HG02571 (cell line): ENCODE results near the gene TMED3.

ENCODE experiments used
- ATAC-seq: cut with Tn5 transposase; IDR thresholded peaks from one replicate; pipeline ENCODE4 v1.9.1; 2021; ENCODE audit warnings: mild to moderate bottlenecking, moderate library complexity; ENCODE audit not compliant: unreplicated experiment

The TMED3 gene

DNA sequence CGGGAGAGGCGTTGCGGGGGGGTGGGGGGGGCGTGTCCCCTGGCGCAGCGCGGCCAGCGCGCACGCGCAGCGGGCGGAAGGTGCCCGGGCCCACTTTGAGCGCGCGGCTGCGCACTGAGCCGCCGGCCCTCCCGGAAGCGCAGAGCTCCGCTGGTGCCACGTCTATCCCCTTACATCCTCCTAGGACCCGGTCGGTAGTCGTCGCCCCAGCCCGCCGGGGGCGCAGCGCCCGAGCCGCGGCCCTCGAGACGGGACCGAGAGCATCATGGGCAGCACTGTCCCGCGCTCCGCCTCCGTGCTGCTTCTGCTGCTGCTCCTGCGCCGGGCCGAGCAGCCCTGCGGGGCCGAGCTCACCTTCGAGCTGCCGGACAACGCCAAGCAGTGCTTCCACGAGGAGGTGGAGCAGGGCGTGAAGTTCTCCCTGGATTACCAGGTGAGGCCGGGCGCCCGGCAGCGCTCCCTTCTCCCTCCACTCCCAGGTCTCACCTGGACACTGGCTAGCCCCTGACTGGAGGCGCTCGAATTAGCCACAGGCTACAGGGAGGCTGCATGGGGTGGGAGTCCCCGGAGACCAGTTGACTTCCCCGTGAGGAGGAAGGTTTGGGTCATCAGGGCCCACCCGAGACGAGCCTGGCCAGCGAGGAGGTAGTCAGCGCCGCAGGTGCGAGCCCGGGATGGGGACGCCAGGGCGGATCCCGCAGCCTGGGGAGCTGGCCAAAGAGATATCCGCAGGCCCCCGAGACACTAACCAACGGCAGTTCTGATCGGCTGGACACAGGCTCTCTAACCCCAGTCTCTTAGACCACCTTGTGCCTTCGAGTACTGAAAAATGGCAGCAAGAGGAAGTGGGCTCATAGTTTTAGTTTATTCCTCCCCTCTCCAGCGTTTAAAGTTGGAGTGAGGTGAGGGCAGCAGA lies at the start of gene TMED3:
Gene TMED3 (plus strand): TSS at position 128 of the 916 bp plus-strand sequence. CDS start 138 bp downstream, at position 266.
- ATAC-seq, result peak; percentile 90

DNA sequence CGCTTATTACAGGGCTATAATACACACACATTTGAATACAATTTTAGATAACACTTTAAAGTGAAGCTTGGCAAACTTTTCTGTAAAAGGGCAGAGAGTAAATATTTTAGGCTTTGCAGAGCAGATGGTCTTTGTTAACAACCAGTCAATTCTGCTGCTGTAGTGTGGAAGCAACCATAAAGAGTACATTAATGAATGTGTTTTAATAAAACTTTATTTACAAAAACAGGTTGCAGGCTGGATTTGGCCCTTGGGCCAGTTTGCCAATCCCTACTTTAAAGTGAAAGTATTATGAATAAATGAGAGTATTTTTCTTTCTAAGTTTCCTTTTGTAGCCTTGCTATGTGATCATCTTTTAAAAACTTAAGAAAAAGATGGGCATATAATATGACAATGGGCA lies 49.1 kb upstream of the TMED3 start:
- ATAC-seq, result no peak

DNA sequence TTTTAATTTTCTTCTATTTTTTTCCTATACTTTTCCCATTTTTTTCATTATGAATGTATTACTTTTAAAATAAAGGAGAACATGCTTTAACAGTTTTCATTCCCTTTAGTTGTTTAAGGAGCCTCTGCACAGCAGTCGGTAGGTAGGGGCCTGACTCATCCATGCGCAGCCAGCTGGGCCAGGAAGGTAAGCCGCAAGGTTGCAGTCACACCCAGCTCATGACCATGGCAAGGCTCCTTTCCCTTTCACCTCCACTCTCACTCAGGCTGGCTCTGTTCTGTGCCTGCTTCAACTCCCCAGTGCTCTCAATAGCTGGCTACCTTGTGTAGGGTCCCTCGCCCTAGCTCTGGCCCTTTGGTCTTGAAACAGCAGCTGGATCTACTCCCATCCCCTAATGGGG lies 45.7 kb upstream of the TMED3 start:
- no peak for ATAC-seq

DNA sequence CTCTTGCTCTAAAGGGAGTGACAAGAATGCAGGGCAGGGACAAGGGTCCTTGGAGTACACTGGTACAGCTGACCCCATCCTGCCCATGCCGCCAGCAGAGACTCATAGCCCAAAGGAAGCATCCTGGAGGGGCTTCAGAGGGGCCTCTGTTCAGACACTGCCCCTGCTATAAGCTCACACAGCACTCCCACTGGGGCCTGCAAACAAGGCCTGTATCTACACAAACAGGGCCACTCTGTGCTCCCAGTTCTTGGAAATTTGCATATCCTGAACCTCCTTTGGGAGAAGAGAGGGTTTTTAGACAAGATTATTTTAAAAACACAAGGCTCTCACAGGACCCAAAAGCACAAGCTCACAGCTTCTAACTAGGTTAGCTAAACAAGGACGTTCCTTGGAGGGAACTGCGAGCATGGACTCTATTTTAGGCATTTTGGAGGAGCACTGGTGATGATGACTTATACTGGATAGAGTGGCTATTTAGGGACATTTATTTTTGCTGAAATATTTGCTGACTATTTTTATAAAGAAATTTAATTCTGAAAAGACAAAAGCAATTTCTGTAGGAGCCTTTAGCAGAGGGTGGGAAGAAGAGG lies 44.8 kb upstream of the TMED3 start:
- no peak for ATAC-seq

DNA sequence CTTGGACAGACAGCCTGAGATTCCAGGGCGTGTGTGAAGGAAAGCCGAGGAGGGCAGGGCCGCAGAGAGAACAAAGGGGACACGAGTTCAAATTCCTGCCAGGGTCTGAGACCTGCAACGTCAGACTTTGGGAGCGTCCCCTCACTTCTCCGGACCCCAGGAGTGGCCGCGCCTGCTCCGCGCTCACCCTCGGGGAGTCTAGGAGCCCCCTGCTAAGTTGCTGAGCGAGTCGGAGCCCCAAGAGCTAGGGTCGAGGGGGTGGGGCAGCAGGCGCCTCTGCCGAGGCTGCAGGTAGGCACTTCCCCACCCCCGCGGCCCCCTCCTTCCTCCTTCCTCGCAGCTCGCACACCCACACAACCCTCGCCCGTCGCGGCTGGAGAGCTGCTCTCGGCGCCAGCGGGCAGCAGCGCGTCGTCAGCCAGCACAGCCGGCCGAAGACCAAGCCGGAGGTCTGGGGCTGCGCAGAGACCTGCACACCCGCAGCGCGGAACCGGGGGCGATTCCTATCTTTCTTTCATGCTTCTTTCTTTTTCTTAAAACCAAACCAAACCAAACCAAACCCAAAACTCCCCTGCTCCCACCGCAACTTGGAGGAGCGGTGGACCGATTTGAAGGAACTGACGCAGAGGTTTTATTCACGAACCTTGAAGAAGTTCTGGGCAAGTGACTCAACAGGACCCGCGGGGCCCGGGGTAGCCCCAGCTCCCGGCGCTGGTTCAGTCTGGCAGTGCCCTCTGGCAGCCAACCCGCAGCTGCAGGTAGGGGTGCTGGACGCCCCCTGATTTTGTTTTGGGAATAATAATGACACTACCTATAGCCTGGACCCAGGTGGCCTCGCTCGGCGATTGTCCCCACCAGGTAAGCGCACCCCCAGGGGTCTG lies 28.3 kb upstream of the TMED3 start, which contains the start of gene ANKRD34C:
Gene ANKRD34C (plus strand): TSS at position 352 of the 881 bp plus-strand sequence. CDS start 10,563 bp downstream, outside the sequence.
- no peak for ATAC-seq

DNA sequence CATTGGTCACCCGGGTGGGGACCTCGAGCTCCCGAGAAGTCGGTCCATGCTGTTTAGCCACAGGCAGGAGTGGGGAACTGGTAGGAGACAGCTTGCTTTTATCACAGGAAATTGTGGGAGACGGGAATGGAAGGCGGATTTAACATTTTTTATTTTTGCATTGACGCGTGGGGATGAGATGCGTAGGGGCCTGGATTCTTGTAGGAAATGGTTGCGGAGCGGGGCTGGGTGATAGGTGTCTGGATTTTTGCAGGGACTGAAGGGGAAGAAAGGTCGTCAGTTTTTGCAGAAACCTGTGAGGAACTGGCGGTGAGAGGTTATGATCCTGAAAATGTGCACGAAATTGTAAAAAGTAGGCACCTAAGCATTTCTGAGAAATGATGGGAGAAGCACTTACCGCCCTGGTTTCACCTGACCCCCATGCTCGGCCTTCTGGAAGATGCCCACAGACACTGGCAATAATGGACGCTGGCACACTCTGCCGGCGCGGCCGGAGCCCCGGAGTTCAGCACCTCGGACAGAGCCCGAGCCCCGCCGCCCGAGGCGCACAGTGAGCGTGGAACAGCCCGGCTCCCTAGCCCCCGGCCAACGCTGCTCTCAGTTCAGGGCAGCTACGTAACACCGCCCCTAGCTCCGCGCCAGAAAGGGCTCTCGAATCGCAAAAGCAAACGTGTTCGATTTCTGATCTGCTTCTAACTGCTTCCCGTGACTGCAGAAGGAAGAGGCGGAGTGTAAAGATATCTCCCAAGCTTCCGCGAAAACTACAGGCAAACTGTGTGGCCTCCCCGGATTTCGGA lies 27.5 kb upstream of the TMED3 start:
- ATAC-seq, result no peak

DNA sequence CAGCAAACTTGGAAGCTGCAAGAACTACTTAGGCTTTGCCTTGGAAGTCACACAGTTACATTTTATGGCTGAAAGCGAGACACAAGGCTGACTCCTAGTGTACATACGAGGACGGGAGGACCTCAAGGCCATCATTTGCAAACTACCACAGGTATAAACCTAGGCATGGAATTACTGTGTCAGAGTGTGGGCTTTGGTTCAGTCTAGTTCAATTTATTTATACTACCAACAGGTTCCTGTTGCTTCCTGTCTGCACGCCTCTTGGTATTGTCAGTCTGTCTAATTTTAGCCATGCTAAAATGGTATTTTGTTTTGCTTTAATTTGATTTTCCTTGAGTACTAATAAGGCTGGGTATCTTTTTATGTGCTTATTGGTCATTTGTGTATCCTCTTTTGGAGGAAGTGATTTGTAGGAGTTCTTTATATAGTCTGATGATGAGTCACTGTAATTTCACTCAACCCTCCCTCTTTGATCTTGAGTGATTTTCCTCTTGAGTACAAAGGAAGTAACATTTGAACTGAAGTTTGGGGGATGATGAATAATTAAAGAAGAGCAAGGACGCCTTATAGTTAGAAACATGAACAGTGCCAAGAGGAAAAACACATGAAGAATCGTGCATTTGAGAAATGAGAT lies 20.2 kb upstream of the TMED3 start:
- no peak for ATAC-seq

DNA sequence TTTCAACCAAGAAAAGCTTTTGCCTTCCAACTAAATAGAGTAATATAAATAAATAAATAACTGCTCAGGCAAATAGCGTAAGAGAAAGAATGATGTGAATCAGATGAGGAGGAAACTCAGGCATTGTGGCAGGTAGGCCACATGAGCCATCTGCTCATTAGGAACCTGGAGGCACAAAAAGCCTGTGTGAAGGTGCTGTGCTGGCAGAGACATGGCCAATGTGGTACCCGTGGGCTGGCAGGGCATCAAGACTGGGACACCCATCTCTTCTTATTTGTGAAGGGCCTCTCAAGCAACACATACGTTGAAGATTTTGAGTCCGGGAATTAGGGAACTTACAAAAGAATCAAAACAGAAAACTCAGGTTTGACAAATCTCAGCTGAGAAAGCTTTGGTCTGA lies 18.9 kb upstream of the TMED3 start:
- ATAC-seq, result no peak

DNA sequence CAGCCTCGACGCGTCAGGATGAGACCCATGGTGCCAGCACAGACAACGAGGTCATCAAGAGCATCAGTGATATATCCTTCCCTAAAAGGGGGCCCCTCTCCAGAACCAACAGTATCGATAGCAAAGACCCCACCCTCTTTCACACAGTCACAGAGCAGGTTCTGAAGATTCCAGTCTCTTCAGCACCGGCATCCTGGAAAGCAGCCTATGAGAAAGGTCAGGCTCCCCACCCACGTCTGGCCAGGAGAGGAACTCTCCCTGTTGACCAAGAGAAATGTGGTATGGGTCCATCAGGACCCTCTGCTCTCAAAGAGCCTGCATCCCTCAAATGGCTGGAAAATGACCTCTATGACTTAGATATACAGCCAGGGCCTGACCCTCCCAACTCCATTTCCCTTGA lies 16.8 kb upstream of the TMED3 start:
- no peak for ATAC-seq

DNA sequence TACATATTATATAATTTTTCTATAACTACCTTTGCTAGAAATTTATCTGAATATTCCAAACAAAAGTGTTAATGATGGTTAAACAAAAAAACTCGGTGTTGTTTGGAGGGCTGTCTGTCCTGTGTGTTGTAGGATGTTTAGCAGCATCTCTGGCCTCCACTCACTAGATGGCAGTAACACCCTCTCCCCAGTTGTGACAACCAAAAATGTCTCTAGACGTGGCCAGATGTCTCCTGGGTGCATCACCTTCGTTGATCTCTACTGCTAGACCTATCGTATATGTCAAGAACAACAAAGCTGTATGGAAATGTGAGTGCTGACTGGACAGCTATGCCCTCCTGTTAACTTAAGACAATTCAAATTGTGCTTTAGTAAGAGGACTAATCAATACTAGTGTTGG lies 14.3 kb upstream of the TMED3 start:
- ATAC-seq, result no peak

DNA sequence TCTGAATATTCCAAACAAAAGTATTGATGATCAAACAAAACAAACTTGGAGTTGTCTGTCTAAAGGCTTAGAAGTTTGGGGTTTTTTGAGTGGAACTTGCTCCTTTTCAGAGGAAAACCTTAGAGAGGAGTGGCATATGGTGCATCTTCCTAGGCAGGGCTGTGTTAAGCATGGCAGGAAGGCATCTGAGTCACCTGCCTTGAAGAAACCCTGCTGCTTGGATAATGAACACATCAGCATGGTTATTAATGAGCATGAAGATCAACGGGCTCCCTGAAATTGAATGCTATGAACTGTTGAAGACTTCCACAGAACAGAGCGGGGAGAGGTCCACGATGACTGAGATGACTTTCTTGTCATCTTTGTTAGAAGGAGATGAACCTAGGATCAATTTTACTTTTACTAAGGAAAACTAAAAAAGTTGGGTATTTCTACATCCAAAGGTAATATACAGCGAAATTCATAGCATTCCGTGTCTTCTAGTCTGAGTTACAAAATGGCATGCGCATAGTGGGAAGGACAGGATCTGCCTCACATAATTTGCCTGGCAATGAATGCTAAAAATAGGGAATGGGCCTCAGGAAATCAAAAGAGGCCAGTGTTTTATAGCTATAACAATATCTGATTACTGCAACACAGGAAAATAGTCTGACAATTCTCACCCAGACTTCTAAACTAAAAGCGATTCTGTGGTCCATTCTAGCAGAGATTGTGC lies 11.6 kb upstream of the TMED3 start:
- no peak for ATAC-seq

DNA sequence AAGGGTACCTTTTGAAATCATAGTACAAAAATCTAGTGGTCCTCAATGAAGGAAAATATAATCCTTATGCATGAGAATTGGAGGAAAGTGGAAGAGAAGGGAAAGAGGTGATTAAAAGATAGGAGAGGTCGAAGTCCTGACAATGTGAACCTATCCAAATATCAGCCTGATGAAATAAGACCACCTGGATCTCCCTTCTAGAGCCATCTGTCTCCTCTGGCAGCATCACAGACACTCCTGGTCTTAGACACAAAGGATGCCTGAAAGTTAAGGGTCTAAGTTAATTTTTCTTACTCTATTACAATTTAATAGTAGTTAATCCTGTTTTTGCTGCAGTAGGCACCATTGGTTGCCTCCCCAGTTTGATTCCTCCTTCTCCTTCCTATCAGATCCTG lies 11.1 kb upstream of the TMED3 start:
- ATAC-seq, result no peak

DNA sequence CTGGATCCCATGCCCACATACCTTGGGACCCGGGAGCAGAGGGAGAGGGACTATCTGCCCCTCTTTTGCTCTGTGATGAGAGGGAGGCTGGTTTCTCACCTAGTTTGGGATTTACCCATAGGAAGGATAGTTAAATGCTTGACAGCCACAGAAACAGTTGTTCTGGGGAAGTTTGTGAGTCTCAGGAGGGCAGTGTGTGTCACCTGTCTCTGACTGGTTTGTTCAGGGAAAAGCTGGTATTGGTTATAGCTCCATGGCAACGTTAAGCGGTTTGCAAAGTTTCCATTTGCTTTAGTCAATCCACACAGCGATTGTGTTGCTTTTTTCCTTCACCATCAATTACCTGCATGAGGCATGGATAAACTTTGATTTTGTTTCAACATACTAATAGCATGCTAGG lies 3.7 kb upstream of the TMED3 start:
- ATAC-seq, result no peak

DNA sequence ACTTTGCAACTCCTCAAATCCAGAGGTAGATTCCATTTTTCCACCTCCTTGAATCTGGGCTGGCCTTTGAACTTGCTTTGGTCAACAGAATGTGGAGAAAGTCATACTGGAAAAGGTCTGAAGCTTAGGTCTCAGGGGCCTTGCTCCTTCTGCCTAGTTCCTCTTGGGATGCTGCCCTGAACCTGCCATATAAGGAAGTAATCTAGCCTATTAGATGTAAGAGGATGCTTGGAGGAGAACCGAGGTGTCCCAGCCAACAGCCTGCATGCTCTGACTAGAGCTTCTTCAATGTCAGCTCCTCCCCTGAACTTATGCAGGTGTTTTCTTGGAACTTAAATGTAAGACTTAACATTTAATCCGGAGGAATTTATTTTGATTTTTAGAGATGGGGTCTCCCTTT lies 2.0 kb upstream of the TMED3 start:
- no peak for ATAC-seq

DNA sequence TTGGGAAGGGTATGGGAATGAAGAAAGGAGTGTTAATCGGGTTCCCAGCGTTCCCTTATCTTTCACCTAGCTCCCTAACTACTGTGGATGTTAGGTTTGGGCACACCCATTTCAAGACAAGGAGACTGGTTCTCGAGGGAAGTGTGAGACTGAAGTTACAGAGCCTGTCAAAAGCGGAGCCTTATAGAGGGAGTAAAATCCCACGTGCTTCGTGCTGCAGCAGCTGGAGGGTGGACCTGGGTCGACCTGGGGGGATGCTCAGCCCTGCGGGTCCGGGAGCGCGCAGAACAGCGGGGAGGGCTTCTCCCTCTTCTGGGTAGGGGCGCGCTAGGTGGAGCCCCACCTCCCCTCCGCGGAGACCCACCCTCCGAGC lies 314 bp upstream of the TMED3 start:
- peak; percentile 27 for ATAC-seq

DNA sequence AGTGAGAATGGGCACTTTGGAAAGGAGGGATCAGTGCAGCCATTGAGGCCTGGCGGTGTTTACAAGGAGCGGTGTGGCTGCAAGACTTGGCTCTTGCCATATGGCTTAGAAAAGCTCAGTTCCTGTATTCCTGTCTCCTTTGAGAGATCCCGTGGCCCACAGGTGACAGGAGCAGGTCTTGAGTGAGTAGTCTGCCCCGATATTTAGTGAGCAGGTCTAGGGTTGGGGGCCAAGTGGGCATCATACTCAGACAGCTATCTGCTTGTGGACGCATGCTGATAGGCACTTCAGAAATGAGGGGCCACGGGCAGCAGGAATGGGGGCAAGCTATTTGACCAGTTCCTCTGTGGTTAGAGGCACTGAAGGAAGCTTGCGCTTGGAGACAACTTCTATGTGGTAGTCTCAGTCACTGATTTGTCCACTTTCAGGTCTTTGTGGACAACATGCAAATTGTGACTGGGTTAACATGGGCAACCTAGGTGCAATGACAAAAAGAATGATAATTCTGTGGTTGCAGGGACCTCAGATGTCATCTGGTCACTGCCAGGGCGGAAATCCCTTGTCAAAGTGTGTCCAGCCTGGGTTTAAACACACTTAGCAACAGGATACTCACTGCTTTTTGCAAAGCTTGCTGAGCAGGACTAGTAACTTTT lies 1.1 kb downstream of the TMED3 start:
- ATAC-seq, result no peak

DNA sequence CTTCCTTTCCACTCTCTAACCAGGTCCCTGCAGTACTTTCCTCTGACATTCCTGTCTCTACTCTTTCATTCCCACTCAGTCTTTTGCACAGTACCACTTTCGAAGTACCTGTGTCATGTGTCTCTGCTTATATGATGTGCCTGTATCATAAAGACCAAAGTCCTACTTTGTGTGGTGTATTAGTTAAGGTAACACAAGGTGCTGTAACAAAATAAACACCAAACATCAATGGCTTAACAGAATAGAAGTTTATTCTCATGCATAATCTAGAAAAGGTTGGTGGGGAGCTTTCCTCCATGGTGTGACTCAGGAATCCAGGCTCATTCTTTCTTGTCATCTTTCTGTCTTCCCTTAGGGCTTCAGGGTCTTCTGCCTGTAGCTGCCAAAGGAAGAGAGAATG lies 3.3 kb downstream of the TMED3 start:
- ATAC-seq, result no peak

DNA sequence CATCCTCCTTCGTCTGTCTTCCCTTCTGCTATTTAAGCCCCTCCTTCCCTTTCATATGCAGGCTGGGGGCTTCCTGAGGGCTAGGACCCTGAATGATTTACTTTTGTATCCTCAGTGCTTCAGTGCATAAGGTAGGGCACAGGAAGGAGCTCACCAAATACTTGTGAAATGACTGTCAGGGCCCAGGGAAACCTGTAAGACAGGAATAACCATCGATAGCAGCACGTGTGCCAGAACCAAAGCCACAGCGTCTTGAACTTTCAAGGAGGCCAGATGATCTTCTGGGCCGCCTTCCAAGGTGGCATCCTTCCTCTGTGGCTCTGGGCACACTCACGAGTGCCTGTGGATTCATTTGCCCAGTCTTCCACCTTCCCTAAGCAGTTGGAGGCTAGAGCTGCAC lies 3.9 kb downstream of the TMED3 start:
- no peak for ATAC-seq
